ENCODE measurements around the gene SLAIN2.
"Not testable (repeated sequence)": the region's sequence is repeated elsewhere in the genome, so short reads cannot be mapped to it uniquely, and the experiment has no call there.

DNA sequence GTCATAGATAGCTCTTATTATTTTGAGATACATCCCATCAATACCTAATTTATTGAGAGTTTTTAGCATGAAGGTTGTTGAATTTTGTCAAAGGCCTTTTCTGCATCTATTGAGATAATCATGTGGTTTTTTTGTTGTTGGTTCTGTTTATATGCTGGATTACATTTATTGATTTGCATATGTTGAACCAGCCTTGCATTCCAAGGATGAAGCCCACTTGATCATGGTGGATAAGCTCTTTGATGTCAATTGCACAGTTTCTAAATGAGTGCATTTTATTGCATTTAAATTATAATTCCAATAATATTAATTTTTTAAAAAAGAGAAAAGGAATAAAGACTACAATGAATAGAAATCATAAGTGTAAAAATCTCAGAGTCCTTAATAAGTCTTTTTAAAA lies 26.6 kb upstream of the SLAIN2 start:
- not testable (repeated sequence) for TF ChIP-seq NFE2L1 (CRISPR knock-in tag; IDR thresholded peaks at IDR 0.05); NR3C1 (CRISPR knock-in tag; conservative IDR thresholded peaks at IDR 0.05; ENCODE audit: low read depth); CREB1 (CRISPR knock-in tag; IDR thresholded peaks at IDR 0.05); SP1 (CRISPR knock-in tag; conservative IDR thresholded peaks at IDR 0.05); ZNF263 (CRISPR knock-in tag; IDR thresholded peaks at IDR 0.05; ENCODE audit: low read depth); TEAD4 (CRISPR knock-in tag; IDR thresholded peaks at IDR 0.05); FOXJ3 (CRISPR knock-in tag; IDR thresholded peaks at IDR 0.05; ENCODE audit: borderline replicate concordance); TP53 (CRISPR knock-in tag; IDR thresholded peaks at IDR 0.05); GRHL2 (CRISPR knock-in tag; IDR thresholded peaks at IDR 0.05; ENCODE audit: insufficient replicate concordance, severe bottlenecking); ESRRA (CRISPR knock-in tag; IDR thresholded peaks at IDR 0.05; ENCODE audit: borderline replicate concordance)
- TF ChIP-seq, protein P1, sequence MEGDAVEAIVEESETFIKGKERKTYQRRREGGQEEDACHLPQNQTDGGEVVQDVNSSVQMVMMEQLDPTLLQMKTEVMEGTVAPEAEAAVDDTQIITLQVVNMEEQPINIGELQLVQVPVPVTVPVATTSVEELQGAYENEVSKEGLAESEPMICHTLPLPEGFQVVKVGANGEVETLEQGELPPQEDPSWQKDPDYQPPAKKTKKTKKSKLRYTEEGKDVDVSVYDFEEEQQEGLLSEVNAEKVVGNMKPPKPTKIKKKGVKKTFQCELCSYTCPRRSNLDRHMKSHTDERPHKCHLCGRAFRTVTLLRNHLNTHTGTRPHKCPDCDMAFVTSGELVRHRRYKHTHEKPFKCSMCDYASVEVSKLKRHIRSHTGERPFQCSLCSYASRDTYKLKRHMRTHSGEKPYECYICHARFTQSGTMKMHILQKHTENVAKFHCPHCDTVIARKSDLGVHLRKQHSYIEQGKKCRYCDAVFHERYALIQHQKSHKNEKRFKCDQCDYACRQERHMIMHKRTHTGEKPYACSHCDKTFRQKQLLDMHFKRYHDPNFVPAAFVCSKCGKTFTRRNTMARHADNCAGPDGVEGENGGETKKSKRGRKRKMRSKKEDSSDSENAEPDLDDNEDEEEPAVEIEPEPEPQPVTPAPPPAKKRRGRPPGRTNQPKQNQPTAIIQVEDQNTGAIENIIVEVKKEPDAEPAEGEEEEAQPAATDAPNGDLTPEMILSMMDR (IDR thresholded peaks at IDR 0.05), result not testable (repeated sequence)
- TF ChIP-seq, protein P2, sequence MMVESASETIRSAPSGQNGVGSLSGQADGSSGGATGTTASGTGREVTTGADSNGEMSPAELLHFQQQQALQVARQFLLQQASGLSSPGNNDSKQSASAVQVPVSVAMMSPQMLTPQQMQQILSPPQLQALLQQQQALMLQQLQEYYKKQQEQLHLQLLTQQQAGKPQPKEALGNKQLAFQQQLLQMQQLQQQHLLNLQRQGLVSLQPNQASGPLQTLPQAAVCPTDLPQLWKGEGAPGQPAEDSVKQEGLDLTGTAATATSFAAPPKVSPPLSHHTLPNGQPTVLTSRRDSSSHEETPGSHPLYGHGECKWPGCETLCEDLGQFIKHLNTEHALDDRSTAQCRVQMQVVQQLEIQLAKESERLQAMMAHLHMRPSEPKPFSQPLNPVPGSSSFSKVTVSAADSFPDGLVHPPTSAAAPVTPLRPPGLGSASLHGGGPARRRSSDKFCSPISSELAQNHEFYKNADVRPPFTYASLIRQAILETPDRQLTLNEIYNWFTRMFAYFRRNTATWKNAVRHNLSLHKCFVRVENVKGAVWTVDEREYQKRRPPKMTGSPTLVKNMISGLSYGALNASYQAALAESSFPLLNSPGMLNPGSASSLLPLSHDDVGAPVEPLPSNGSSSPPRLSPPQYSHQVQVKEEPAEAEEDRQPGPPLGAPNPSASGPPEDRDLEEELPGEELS (CRISPR knock-in tag; IDR thresholded peaks at IDR 0.05), result not testable (repeated sequence)
- TF ChIP-seq, protein P3, sequence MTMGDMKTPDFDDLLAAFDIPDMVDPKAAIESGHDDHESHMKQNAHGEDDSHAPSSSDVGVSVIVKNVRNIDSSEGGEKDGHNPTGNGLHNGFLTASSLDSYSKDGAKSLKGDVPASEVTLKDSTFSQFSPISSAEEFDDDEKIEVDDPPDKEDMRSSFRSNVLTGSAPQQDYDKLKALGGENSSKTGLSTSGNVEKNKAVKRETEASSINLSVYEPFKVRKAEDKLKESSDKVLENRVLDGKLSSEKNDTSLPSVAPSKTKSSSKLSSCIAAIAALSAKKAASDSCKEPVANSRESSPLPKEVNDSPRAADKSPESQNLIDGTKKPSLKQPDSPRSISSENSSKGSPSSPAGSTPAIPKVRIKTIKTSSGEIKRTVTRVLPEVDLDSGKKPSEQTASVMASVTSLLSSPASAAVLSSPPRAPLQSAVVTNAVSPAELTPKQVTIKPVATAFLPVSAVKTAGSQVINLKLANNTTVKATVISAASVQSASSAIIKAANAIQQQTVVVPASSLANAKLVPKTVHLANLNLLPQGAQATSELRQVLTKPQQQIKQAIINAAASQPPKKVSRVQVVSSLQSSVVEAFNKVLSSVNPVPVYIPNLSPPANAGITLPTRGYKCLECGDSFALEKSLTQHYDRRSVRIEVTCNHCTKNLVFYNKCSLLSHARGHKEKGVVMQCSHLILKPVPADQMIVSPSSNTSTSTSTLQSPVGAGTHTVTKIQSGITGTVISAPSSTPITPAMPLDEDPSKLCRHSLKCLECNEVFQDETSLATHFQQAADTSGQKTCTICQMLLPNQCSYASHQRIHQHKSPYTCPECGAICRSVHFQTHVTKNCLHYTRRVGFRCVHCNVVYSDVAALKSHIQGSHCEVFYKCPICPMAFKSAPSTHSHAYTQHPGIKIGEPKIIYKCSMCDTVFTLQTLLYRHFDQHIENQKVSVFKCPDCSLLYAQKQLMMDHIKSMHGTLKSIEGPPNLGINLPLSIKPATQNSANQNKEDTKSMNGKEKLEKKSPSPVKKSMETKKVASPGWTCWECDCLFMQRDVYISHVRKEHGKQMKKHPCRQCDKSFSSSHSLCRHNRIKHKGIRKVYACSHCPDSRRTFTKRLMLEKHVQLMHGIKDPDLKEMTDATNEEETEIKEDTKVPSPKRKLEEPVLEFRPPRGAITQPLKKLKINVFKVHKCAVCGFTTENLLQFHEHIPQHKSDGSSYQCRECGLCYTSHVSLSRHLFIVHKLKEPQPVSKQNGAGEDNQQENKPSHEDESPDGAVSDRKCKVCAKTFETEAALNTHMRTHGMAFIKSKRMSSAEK (CRISPR knock-in tag; IDR thresholded peaks at IDR 0.05; ENCODE audit: borderline replicate concordance), result not testable (repeated sequence)
- TF ChIP-seq, protein P4, sequence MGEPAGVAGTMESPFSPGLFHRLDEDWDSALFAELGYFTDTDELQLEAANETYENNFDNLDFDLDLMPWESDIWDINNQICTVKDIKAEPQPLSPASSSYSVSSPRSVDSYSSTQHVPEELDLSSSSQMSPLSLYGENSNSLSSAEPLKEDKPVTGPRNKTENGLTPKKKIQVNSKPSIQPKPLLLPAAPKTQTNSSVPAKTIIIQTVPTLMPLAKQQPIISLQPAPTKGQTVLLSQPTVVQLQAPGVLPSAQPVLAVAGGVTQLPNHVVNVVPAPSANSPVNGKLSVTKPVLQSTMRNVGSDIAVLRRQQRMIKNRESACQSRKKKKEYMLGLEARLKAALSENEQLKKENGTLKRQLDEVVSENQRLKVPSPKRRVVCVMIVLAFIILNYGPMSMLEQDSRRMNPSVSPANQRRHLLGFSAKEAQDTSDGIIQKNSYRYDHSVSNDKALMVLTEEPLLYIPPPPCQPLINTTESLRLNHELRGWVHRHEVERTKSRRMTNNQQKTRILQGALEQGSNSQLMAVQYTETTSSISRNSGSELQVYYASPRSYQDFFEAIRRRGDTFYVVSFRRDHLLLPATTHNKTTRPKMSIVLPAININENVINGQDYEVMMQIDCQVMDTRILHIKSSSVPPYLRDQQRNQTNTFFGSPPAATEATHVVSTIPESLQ (CRISPR knock-in tag; IDR thresholded peaks at IDR 0.05), result not testable (repeated sequence)
